DOHH2 (cell line): Measurements from ENCODE around the gene TNFRSF4.

Source experiments
- EZH2phosphoT487 ChIP-seq: fragments of 200-600 bp; sonication (generic); IDR thresholded peaks from 2 replicates; pipeline ENCODE4 v1.6.1; 2017; ENCODE audit warnings: borderline replicate concordance, mild to moderate bottlenecking, antibody characterized with exemption, low read length, moderate library complexity, mixed read lengths
- TF ChIP-seq, protein P1 (sequence below): fragments of 200-600 bp; sonication (generic); IDR thresholded peaks from one replicate; pipeline ENCODE4 v1.5.1; 2014; ENCODE audit warnings: antibody characterized with exemption, mild to moderate bottlenecking, low read depth, low read length; ENCODE audit not compliant: poor library complexity, severe bottlenecking

DNA sequence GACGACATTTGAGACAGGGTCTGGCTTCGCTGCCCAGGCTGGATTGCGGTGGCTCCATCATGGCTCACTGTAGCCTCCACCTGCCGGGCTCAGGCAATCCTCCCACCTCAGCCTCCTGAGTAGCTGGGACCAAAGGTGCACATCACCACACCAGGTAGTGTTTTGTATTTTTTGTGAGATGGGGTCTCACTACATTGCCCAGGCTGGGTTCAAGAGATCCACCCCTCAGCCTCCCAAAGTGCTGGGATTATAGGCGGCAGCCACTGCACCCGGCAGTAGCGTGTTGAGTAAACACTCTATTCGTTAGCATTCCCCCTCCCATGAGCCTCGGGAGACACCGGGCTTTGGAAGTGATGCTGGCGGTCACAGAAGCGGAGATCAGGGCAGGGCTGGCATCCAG is 39.4 kb upstream of the TNFRSF4 start:
- TF ChIP-seq, protein P1, sequence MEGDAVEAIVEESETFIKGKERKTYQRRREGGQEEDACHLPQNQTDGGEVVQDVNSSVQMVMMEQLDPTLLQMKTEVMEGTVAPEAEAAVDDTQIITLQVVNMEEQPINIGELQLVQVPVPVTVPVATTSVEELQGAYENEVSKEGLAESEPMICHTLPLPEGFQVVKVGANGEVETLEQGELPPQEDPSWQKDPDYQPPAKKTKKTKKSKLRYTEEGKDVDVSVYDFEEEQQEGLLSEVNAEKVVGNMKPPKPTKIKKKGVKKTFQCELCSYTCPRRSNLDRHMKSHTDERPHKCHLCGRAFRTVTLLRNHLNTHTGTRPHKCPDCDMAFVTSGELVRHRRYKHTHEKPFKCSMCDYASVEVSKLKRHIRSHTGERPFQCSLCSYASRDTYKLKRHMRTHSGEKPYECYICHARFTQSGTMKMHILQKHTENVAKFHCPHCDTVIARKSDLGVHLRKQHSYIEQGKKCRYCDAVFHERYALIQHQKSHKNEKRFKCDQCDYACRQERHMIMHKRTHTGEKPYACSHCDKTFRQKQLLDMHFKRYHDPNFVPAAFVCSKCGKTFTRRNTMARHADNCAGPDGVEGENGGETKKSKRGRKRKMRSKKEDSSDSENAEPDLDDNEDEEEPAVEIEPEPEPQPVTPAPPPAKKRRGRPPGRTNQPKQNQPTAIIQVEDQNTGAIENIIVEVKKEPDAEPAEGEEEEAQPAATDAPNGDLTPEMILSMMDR: no peak
- no peak for TF ChIP-seq EZH2phosphoT487
